Measurements from ENCODE around the gene CNDP1.

CNDP1 gene

DNA sequence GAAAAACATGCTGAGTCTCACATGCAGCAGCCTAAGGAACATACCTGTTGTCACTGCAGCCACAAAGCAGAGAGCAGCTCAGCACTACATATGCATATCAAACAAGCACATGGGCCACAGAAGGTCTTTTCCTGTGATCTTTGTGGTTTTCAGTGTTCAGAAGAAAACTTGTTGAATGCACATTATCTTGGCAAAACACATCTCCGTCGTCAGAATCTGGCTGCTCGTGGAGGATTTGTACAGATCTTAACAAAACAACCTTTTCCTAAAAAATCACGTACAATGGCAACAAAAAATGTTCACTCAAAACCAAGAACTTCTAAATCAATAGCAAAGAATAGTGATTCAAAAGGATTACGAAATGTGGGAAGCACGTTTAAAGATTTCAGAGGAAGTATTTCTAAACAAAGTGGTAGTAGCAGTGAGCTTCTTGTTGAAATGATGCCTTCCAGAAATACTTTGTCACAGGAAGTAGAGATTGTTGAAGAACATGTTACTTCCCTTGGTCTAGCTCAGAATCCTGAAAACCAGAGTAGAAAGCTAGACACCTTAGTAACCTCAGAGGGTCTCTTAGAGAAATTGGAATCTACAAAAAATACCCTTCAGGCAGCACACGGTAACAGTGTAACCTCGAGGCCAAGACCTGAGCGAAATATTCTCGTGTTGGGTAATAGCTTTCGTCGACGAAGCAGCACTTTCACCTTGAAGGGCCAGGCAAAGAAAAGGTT is 97.5 kb downstream of the CNDP1 start:
- no peak for DNase-seq

DNA sequence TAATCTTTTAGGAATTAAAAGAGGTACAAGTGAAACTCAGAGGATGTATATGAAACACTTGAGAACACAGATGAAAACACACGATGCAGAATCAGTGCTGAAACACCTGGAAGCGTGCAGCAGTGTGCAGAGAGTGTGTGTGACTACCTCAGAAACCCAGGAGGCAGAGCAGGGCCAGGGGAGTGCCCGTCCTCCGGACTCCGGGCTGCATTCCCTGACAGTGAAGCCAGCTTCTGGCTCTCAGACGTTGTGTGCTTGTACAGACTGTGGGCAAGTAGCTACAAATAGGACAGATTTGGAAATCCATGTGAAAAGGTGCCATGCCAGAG is 98.0 kb downstream of the CNDP1 start:
- DNase-seq, result no peak

DNA sequence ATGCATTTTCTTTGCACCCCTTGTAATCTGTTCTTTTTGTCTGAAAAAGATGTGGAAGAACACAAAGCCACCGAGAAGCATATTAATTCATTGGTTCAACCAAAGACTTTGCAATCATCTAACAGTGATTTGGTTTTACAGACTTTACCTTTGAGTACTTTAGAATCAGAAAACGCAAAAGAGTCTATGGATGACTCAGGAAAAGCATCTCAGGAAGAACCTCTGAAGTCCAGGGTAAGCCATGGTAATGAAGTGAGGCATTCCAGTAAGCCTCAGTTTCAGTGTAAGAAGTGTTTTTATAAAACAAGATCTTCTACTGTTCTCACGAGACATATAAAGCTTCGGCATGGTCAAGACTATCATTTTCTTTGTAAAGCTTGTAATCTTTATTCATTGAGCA is 98.6 kb downstream of the CNDP1 start:
- no peak for DNase-seq

DNA sequence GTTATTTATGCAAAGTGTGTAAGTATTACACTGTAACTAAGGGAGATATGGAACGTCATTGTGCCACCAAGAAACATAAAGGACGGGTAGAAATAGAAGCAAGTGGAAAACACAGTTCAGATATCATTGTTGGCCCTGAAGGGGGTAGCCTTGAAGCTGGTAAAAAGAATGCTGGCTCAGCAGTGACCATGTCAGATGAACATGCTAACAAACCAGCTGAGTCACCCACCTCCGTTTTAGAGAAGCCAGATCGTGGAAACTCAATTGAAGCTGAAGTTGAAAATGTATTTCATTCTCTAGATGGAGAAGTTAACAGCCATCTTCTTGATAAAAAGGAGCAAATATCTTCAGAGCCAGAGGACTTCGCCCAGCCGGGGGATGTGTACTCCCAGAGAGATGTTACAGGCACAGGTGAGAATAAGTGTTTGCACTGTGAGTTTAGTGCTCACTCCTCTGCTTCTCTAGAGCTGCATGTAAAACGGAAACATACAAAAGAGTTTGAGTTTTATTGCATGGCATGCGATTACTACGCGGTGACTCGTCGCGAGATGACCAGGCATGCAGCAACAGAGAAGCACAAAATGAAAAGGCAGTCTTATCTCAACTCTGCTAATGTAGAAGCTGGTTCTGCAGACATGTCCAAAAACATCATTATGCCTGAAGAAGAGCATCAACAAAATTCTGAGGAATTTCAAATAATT is 99.5 kb downstream of the CNDP1 start:
- DNase-seq, result peak; percentile 26

DNA sequence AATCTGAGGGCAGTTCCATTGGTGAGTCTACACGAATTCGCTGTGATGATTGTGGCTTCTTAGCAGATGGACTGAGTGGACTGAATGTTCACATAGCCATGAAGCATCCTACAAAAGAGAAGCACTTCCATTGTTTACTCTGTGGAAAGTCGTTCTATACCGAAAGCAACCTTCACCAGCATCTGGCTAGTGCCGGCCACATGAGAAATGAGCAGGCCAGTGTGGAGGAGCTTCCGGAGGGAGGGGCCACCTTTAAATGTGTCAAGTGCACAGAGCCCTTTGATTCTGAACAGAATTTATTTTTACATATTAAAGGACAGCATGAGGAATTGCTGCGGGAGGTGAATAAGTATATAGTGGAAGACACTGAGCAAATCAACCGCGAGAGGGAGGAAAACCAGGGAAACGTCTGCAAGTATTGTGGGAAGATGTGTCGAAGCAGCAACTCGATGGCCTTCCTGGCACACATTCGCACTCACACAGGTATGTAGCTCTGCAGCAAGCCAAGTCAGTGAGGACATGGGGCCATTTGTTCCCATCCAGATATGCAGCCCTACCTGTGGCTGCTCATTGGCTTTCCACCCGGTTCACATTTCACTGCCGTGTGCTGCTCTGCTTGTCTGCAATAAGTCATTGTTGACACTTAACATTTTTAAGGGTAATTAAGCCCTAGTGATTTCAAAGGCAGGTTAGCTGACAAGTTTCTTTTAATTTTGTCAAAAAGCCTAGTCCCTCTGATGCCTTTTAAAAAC is 101.1 kb downstream of the CNDP1 start:
- no peak for DNase-seq

Data from activated CD4-positive, alpha-beta T cell treated with anti-CD3 and anti-CD28 coated beads for 48 hours (primary cell).